ENCODE data around the gene ARHGAP32. TPM values are rescaled to one million over a fixed set of nuclear protein-coding genes. Genes with fewer than 3 reads are reported as not detected.

The ARHGAP32 gene
- total RNA-seq, 1 donor from 2014 or later = 21.4 TPM

- Histone ChIP-seq H3K4me1 (no peaks in the 10 kb centered on the region), H3K27ac (no peak overlapping the region), H3K9me3 (ENCODE audit: low read depth) (no peaks in the 10 kb centered on the region), H3K36me3 (no peaks in the 10 kb centered on the region), H3K4me3 (no peak overlapping the region), H3K27me3 (no peaks in the 10 kb centered on the region), H3F3A (ENCODE audit: low read depth) (no peaks in the 10 kb centered on the region), H4K20me1 (ENCODE audit: low read depth) (no peaks in the 10 kb centered on the region), H3K4me2 (no peak overlapping the region), H3K79me2 (ENCODE audit: low read depth) (peaks cover 10% of the 10 kb centered on the region), H2AFZ (replicated peaks) (no peak overlapping the region), H3K9ac (no peak overlapping the region)
- peaks cover 3% of the 10 kb centered on the region for H3K27me3 Mint-ChIP-seq (ENCODE audit: insufficient read depth, low read depth)
- H3K4me3 Mint-ChIP-seq = no peak overlapping the region
- H3K27ac Mint-ChIP-seq = no peak overlapping the region
- H3K9me3 Mint-ChIP-seq = peaks cover 30% of the 10 kb centered on the region
- no peak for TF ChIP-seq CTCF (IDR thresholded peaks at IDR 0.05)
- TF ChIP-seq EZH2phosphoT487 (IDR thresholded peaks at IDR 0.05) = no peak
- no peak for TF ChIP-seq EZH2 (IDR thresholded peaks at IDR 0.05)
- no peaks in the 10 kb centered on the region for H3K4me1 Mint-ChIP-seq
- H3K36me3 Mint-ChIP-seq = peaks cover 31% of the 10 kb centered on the region
- DNase-seq (ENCODE audit: low spot score) = no peak
Observed at GRCh38 chr11:129077191-129077590, 114.9 kb downstream of the ARHGAP32 start.

GRCh38 chr11:129075757-129076156, 116.4 kb downstream of the ARHGAP32 start:
- no peak for DNase-seq (ENCODE audit: low spot score)
- Histone ChIP-seq H2AFZ (replicated peaks) (no peak overlapping the region), H3K27me3 (no peaks in the 10 kb centered on the region), H3K79me2 (ENCODE audit: low read depth) (peaks cover 3% of the 10 kb centered on the region), H3K4me1 (no peaks in the 10 kb centered on the region), H3F3A (ENCODE audit: low read depth) (no peaks in the 10 kb centered on the region), H3K9me3 (ENCODE audit: low read depth) (no peaks in the 10 kb centered on the region), H4K20me1 (ENCODE audit: low read depth) (no peaks in the 10 kb centered on the region), H3K4me3 (no peak overlapping the region), H3K27ac (no peak overlapping the region), H3K36me3 (no peaks in the 10 kb centered on the region), H3K4me2 (no peak overlapping the region), H3K9ac (no peak overlapping the region)
- H3K4me1 Mint-ChIP-seq = no peaks in the 10 kb centered on the region
- H3K27me3 Mint-ChIP-seq (ENCODE audit: insufficient read depth, low read depth) = peaks cover 3% of the 10 kb centered on the region
- TF ChIP-seq CTCF (IDR thresholded peaks at IDR 0.05) (no peak), EZH2 (IDR thresholded peaks at IDR 0.05) (no peak), EZH2phosphoT487 (IDR thresholded peaks at IDR 0.05) (no peak)
- H3K9me3 Mint-ChIP-seq = peaks cover 19% of the 10 kb centered on the region
- peaks cover 20% of the 10 kb centered on the region for H3K36me3 Mint-ChIP-seq
- no peak overlapping the region for H3K4me3 Mint-ChIP-seq
- H3K27ac Mint-ChIP-seq = no peak overlapping the region

GRCh38 chr11:129067454-129067853, 124.7 kb downstream of the ARHGAP32 start:
- H3K27me3 ChIP-seq = no peaks in the 10 kb centered on the region
- Mint-ChIP-seq H3K9me3 (no peaks in the 10 kb centered on the region), H3K4me3 (no peak overlapping the region), H3K27me3 (ENCODE audit: insufficient read depth, low read depth) (no peaks in the 10 kb centered on the region), H3K36me3 (peaks cover 16% of the 10 kb centered on the region), H3K27ac (no peak overlapping the region), H3K4me1 (no peaks in the 10 kb centered on the region)
- no peaks in the 10 kb centered on the region for H3K79me2 ChIP-seq (ENCODE audit: low read depth)
- TF ChIP-seq EZH2 (IDR thresholded peaks at IDR 0.05) (no peak), CTCF (IDR thresholded peaks at IDR 0.05) (no peak), EZH2phosphoT487 (IDR thresholded peaks at IDR 0.05) (no peak)
- no peak overlapping the region for H3K4me2 ChIP-seq
- H3K4me1 ChIP-seq = no peaks in the 10 kb centered on the region
- no peak overlapping the region for H3K4me3 ChIP-seq
- H3F3A ChIP-seq (ENCODE audit: low read depth) = no peaks in the 10 kb centered on the region
- H3K27ac ChIP-seq = no peak overlapping the region
- H4K20me1 ChIP-seq (ENCODE audit: low read depth) = no peaks in the 10 kb centered on the region
- no peaks in the 10 kb centered on the region for H3K36me3 ChIP-seq
- no peak overlapping the region for H2AFZ ChIP-seq (replicated peaks)
- DNase-seq (ENCODE audit: low spot score) = no peak
- H3K9ac ChIP-seq = no peak overlapping the region
- no peaks in the 10 kb centered on the region for H3K9me3 ChIP-seq (ENCODE audit: low read depth)
